NCI-H1105 treated with DMSO at 0.1 percent for 48 hours (cell line): Measurements from ENCODE around the gene STRBP.
"Not testable (repeated sequence)": the region's sequence is repeated elsewhere in the genome, so short reads cannot be mapped to it uniquely, and the experiment has no call there.

ENCODE experiments used
- DNase-seq: peaks from one replicate; lab custom pipeline; 2025; lab: John Stamatoyannopoulos, UW

Gene STRBP

DNA sequence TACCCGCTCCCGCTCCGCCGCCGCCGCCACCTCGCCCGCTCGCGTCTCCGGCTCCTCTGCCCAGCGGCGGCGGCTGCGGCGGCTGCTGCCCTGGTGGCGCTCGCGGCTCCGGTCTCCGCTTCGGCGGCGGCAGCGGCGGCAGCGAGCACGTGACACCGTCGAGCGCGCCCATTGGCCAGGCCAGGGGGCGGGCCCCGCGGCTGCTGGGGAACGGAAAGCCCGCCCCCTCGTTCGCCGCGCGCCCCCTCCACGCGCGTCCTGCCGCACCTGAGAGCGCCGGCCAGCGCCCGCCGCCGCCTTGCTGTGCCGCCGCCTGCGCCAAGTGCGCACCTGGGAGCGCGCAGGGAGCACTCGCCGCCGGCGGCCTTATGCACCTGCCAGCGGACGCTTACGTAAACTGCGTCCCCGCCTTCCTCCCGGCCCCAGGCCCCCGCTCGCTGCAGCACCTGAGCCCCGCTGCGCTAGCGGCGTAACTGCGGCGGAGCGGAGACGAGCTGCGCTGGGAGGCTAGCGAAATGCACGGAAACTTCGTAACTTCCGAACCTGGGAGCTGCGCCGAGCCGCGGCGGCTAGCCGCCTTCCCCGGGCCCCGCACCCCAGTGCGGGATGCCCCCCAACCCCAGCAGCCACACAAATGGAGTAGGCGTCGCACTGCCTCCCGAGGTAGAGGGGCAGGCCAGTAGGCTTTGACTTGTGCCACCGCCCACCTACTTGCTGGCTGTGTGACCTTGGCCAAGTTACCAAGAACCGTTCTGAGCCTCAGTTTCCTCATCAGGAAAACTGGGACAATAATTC lies at the start of gene STRBP:
STRBP (minus strand) TSS at position 122 of the 795 bp plus-strand sequence. CDS start 84,452 bp downstream, outside the sequence.
- DNase-seq = peak; percentile 87

DNA sequence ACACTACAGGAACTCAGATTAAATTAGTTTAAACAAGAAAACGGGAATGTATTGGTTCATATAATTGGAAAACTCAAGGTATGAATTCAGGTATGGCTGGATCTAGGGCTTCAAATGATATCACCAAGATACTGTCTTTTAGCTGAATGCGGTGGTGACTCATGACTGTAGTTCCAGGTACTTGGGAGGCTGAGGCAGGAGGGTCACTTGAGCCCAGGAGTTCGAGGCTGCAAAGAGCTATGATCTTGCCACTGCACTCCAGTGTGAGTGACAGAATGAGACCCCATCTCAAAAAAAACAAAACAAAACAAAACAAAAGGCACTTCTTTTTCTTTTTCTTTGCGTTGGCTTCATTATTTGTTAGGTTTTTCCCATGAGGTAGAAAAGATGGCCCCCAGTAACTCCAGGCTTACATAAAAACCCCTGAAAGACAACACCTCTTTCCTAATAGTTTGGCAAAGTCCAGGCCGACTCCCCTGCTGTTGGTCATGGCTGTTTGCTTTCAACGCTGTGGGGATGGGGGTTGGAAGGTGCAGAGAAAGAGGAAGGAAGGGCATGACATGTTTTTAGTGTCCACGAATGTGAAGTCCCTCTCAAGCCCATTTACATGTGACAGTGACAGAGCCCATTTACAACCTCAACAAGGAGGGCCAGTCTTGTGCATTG lies 47.8 kb upstream of the STRBP start:
- no peak for DNase-seq

DNA sequence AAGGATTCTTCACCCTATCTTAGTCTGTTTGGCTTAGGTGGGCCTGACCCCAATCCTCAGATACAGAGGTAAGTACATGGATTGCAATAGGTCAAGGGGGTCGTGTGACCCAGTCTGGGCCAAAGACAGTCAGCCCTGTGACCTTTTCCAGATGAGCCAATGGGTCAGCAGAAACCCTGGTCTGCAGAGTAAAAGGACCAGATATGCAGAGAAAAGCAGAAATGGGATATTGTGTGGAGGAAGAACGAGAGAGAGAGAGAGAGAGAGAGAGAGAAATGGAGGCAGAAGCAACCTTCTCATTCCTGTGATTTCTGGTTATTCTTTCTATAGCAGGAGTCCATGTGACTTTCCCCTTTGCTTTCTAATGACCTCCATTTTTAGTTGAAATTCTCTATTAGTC lies 47.2 kb upstream of the STRBP start:
- DNase-seq = no peak

DNA sequence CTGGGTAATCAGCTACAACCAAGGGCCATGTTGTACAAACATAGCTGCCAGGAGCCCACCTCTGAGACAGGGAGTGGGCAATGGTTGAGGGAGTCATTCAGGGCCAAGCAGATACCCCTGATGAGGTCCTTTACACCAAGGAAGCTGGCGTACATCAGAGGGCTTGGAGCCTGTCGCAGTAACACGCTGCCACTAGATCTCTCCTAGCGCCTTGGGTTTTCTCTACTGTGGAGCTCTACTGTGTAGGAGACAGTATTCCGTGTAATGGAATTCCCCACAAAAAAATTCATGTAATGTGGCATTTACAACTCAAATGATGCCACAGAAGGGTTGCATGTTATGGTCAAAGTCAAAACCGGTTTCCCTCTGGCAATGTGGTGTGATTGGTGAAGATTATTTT lies 46.2 kb upstream of the STRBP start:
- DNase-seq = no peak

DNA sequence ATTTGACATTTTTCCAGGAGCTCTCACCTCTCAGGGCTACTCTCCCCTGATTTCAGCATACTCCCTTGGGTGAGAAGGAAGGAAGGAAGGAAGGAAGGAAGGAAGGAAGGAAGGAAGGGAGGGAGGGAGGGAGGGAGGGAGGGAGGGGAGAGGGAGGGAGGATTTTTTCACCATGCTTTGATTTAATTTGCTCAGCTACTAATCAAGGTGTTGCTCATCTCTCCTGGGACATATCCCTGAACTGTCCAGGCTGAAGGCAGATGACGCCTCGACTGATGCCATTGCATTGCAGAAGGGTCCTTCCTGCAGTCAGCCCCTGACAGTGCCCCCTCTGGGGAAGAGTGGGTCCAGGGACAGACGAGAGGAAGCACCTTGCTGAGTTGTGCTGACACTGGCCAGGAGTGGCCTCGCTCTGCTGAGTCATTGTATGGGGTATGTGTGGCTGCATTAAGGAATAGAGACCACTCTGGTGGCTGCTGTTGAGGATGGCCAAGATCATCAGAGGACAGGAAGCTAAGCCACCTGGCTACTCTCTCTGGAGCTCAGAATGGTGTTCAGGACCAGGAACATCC lies 44.0 kb upstream of the STRBP start:
- DNase-seq = no peak

DNA sequence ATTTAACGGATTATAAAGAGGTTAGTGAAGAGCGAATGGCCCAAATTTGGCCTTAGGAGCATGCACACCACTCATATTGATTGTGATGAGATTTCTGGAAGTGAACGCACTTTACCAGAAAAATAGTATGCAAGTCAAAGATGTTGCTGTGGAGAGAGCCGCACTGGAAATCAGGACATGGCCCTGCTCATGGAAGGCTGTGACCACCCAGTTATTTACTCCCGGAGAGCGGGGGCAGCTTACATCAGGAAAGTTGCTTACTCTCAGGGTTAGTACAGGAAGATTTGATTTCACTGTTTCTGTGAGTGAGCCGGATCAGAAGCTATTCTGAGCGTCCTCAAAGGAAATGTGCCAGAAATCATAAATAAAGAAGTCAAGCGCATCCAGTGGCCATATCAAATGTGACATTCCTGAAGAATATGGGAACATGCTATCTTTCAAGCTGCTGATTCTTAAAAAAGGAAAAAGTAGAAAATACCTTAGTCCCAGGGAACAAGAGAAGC lies 42.9 kb upstream of the STRBP start:
- DNase-seq = no peak

DNA sequence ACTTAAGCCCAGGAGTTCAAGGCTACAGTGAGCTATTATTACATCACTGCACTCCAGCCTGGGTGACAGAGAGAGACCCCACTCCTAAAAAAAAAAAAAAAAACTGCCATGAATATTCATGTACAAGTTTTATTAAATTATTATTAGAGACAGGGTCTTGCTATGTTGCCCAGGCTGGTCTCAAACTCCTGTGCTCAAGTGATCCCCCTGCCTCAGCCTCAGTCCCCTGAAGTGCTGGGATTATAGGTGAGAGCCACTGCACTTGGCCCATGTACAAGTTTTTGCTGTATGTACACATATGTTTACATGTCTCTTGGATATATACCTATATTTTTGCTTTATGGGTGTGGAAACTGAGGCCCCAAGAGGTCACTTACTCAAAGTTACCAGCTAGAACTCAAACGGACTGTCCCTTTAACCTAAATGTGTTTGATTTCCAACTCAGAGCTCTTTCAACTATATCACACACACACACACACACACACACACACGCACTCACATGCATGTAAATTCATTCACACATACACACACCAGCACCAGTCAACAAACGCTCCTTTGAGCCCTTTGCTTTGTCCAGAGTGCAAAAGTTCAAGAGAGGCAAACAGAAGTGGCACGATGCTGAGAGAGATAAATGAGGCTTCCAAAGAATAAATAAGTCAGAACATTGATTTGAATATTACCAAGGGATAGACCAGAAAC lies 42.3 kb upstream of the STRBP start:
- no peak for DNase-seq

DNA sequence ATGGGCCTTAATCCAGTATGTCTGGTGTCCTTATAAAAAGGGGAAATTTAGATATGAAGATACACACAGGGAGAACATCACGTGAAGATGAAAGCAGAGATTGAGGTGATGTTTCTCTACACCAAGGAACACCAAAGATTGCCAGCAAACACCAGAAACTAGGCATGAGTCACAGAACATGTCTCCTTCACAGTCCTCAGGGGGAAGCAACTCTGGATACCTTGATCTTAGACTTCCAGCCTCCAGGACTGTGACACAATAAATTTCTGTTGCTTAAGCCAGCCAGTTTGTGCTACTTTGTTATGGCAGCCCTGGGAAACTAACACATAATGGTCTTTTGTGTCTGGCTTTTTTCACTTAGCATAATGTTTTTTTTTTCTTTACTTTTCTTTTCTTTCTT lies 41.2 kb upstream of the STRBP start:
- DNase-seq = no peak

DNA sequence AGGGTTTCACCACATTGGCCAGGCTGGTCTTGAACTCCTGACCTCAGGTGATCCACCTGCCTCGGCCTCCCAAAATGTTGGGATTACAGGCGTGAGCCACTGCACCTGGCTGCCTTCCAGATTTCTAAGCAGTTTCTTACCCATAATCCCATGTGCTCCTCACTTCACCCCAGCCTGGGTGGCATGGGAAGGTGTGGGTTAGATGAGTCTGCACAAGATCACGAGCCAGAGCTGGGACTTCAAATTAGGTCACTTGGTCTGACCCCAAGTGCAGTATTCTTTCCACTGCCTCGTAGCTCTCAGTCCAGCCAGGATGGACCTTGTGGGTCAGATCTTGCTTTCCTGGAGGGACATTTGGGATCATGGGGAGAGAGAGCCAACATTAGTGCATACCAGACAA lies 37.5 kb upstream of the STRBP start:
- DNase-seq = no peak

DNA sequence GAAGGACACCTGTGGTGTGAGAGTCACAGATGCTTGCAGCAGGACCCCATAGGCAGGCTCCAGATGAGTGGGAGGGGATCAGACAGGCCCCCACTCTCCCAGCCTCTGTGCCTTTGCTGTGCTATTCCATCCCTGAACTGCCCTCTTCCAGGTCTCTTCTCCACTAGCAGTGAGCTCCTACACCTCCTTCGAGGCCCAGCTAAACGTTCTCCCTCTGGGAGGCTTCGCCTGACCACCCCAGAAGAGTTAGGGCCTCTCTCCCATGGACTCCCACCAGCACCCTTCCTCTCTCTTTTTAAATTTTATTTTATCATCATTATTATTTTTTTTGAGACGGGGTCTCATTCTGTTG lies 35.9 kb upstream of the STRBP start:
- DNase-seq = no peak

DNA sequence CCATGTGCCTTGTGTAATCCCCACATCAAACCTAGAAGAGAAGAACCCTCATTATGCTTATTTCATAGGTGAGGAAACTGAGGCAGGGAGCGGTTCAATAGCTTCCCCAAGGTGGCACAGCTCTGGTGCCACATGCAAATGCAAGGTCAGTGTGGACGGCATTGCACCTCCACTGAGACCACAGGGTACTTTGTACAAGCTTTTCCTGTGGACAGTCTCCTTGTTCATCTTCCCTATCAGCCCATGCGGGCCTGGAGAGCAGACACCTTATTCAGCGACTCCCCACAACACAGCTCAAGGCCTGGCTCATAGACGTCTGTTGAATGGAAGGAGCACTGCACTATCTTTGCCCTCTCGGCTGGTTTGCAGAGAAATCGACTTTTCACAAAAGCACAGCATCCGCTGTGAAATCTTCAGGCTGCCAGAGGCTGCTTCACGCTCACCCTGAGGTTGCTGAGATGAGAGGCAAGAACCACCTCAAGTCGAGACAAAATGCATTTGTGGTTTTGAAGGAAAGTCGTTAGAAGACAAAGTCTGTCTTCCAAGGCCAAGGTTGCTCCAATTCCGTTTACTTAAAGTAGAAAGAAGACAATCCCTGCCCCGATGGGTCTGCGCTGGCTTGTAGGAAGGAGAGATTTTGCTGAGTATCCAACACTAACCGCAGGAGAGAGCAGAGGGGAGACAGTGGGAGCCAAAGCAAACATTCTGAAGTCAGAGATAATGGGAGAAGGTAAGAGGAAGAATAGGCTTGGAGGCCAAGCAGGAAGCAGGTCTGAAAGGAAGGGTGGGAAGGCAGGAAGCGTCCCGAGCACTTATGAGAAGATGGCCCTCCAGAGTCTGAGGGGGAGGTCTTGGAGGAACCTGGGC lies 34.2 kb upstream of the STRBP start:
- DNase-seq = no peak

DNA sequence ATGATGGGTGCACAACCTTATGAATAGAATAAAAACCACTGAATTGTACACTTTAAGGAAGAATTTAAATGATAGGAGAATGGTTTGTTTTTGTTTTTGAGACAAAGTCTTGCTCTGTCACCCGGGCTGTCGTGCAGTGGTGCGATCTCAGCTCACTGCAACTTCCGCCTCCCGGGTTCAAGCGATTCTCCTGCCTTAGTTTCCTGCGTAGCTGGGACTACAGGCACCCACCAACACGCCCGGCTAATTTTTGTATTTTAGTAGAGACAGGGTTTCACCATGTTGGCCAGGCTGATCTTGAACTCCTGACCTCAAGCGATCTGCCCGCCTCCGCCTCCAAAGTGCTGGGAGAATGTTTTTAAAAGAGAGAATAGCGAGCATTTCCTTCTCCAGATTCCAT lies 33.5 kb upstream of the STRBP start:
- not testable (repeated sequence) for DNase-seq

DNA sequence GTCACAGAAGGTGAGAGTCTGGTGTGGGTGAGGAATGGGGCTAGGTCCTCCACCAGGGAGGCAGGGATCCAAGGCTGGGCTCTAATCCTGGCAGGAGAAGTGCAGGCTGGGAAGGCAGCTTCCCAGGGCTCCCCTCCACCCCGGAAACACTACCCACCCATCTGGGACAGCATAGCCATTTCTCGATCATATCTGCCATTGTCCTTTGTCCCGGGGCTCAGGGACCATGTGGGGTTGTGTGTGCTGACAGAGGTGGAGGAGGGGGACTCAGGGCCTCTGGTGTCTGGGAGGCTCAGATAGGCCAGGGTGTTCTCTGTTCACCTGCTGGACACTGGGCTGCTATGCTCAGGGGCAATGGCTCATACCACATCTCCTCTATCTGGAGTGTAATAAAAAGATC lies 32.2 kb upstream of the STRBP start:
- no peak for DNase-seq

DNA sequence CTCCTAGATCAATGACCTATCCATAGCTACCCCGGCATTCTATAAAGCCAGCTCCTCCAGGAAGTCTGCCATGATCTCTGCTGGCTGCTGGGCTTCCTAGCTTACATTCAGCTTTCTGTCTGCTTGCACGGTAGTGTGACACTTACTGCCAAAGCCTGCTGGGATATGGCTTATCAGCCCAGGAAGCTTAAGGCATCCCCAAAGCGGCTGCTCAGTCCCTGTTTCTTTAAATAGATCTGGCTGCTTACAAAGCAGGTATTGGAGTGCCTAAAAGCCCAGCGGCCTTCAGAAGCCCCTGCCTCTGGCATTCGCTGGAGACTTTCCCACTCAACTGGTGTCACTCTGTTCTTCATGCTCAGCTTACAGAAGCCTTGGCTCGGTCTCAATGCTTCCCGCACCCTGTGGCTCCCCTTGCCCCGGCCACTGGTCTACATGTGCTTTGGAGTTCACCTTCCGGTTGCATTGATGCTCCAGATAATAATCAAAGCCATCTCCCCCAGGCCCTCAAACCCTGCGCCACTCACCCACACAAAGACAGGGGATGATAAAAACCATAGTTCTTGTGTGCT lies 31.3 kb upstream of the STRBP start:
- DNase-seq = no peak

DNA sequence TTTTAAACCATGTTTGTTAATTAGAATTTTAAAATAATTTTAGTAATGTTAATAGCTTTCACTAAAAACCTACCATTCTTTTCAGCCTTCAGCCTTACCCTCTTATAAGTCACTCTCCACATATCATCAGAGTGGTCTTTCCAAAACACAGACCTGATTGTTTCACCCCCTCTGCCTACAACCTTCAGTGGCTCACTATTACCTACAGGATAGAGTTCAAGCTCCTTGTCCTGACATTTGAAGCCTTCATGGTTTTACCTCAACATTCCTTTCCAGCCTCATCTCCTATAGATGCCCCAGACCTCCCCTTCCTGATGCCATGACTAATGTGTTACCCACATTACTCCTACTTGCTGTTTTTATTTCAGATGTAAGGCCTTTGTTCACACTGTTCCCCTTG lies 27.8 kb upstream of the STRBP start:
- no peak for DNase-seq

DNA sequence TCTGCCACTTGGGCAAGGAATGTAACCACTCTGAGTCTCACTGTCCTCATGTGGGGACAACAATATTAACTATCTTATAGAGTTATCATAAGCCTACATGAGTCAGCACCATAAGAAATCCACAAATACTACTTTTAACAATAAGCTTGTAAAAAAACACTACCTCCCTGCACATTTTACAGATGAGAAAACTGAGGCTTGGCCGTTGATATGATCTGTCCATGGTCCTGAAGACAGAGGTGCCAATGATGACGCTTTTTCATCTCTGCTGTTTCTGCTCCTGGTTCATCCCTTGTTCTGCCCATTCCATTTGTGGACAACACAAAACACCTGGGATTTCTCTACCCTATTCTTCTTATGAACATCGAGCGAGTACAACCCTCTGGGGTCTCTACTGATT lies 23.4 kb upstream of the STRBP start:
- DNase-seq = no peak

DNA sequence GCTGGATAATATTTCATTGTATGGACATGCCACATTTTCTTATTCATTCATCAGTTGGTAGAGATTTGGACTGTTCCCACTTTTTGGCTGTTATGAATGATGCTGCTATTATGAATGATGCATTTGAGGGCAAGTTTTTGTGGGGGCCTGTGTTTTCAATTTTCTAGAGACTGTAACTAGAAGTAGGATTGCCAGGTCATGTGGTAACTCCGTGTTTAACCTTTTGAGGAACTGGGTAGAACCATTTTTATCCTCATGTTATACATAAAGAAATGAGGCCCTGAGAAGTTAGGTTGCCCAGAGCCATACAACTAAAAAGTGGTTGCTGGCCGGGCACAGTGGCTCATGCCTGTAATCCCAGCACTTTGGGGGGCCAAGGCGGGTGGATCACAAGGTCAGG lies 22.4 kb upstream of the STRBP start:
- no peak for DNase-seq

DNA sequence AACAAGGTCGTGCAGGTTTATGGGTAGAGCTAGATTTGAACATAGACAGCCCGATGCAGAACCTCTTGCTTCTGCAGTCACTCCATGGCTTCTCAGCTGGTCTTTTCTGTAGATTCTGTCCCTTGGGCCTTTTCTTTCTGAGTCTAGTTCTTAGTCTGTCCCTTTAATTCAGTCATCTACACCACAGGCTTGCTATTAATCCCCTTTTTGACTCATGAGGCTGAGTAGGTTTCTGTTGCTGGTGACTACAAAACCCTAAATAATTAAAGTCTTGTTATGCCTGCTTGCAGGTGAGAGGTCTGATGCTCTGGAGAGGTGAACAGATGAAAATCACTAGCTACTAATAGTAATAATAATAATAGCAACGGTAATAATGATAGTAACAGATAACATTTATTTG lies 19.3 kb upstream of the STRBP start:
- no peak for DNase-seq

DNA sequence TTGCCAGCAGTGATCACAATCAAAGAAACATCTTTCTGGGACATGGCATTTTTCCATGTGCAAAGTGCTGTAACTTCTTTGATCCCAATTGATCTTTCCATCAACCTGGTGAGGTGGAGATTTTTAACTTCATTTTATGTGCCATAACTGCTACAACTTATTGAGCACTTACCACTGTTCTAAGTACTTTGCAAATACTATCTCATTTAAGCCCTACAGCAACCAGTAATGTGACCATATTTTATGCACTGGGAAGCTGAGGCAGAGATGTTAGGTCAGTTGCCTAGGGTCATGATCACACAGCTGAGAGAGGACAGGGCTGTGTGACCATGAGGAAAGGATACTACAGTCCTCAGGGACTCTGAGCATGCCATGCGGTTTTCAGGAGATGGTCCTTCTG lies 17.9 kb upstream of the STRBP start:
- DNase-seq = no peak

DNA sequence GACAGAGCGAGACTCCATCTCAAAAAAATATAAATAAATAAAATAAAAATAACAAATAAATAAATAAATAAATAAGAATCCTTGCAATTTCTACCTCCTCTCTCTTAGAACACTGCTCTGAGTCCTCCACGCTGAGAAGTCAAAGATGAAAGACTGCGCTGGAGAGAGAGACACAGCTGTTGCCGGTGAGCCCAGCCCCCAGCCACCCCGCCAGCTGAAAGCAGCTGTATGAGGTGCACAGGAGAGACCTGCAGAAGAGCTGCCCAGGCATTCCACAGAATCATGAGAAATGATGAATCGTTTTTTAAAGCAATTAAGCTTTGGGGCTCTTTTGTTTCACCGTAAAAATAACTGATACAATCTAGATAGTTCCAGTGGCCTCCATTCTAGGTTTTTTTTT lies 16.3 kb upstream of the STRBP start:
- DNase-seq = no peak

DNA sequence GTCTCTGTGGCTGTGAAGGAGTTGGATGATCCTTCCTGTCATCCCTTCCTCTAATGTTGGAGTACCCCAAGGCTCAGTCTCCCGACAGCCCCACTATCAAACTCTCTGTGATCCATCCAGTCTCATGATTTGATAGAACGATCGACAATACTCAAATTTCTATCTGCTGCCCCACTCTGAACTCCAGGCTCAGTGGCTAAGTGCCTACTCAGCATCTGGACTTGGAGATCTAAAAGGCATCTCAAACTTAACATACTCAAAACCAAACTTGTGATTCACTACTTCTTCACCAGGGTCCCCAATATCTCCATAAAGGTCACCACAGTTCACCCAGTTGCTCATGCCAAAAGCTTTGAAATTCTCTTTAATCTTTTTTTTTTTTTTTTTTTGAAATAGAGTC lies 15.1 kb upstream of the STRBP start:
- no peak for DNase-seq

DNA sequence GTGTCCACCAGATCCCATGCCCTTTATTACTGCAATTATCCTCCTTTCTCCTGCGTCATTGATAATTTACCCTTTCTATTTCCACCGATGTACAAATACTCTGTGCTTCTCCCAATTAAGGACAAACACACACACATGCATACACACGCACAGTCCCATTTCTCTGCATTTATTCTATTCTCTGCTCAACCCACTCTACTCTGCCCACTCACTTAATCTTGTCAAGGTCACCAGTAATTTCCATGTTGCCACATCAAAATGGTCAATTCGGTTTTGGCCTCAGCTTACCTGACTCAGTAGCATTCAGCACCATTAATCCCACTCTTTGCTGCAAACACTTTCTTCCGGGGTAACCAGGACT lies 14.6 kb upstream of the STRBP start:
- no peak for DNase-seq
